Measurements from ENCODE around the gene GOLGA8M. TPM values are rescaled to one million over a fixed set of nuclear protein-coding genes. Genes with fewer than 3 reads are reported as not detected.
A peak's percentile ranks its signal among the peaks of the same experiment; 100 is the strongest.
"Not testable (repeated sequence)": the region's sequence is repeated elsewhere in the genome, so short reads cannot be mapped to it uniquely, and the experiment has no call there.

The GOLGA8M gene
- total RNA-seq (0.36 TPM in 1 of 2 replicates, not detected in the other), polyA plus RNA-seq (not detected in 2 replicates)

DNA sequence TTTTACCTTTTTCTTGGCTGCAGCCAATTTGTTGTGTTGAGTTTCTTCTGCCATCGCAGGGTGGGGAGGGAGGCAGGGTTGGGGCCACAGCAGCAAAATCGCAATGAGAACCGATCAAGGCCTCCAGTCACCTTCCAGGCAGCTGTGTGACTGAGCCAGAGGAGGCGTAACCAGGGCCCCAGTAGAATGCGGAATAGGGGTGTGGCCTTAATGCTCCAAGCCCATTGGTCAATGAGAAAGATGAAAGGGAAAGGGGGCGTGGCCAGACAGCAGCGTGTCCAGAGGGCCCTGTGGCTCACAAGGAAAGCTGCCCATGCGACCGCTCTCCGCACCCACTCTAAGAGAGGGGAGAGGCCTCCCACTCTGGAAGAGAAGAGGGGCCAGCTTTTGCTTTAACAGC, at the start of gene GOLGA8M:
TSS of gene GOLGA8M (minus strand) at position 152 of the 400 bp plus-strand sequence. CDS start at position 54, 98 bp downstream.
- not testable (repeated sequence) for H3K4me1 ChIP-seq (ENCODE audit: low read depth); H3K36me3 ChIP-seq; H3K27me3 ChIP-seq; H3K4me3 ChIP-seq; H3K27ac ChIP-seq; H3K9me3 ChIP-seq (ENCODE audit: low read depth); DNase-seq (ENCODE audit: low read depth in 1 of 2, low spot score in 1 of 2)

GRCh38 chr15:28742890-28743289, 30.7 kb upstream of the GOLGA8M start:
- H3K27ac ChIP-seq; DNase-seq (ENCODE audit: low read depth in 1 of 2, low spot score in 1 of 2); H3K4me1 ChIP-seq (ENCODE audit: low read depth); H3K27me3 ChIP-seq; H3K36me3 ChIP-seq; H3K4me3 ChIP-seq; H3K9me3 ChIP-seq (ENCODE audit: low read depth): not testable (repeated sequence)

DNA sequence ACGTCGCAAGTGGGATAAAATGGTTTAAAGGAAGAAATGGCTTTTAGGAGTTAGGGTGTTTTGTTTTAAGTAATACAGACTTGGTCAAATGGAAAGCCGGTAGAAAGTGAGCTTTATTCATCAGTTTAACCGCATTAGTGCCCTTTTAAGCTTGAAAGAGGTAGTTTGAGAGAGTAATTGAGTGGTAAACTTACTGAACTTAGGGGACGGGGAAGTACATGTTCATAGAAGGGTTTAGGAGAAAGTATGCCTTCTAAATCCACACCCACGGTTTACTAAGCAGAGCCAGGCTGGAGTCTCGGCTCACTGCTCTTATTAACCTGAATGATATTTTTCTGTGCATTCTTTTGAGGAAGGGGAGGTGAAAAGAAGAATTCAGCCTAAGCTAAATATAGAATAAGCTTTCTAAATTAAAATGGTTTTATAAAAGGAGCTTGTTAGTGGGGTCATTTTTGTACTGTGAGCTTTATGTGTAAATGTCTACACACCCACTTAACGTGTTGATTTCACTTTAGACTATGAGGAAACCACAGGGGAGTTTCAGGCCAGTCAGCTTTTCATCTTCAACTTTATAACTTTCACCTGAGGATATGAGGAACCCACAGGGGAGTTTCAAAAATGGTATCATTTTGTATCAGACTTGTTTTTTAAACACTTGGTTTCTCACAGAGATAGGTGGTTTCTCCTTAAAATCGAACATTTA, 26.5 kb upstream of the GOLGA8M start:
- not testable (repeated sequence) for H3K36me3 ChIP-seq; H3K27ac ChIP-seq; H3K9me3 ChIP-seq (ENCODE audit: low read depth); H3K27me3 ChIP-seq; H3K4me3 ChIP-seq; H3K4me1 ChIP-seq (ENCODE audit: low read depth); DNase-seq (ENCODE audit: low read depth in 1 of 2, low spot score in 1 of 2)

DNA sequence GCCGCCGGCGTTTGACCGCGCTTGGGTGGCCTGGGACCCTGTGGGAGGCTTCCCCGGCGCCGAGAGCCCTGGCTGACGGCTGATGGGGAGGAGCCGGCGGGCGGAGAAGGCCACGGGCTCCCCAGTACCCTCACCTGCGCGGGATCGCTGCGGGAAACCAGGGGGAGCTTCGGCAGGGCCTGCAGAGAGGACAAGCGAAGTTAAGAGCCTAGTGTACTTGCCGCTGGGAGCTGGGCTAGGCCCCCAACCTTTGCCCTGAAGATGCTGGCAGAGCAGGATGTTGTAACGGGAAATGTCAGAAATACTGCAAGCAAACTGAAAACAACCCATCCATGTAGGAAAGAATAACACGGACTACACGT, 26.0 kb upstream of the GOLGA8M start:
- not testable (repeated sequence) for H3K36me3 ChIP-seq; H3K4me1 ChIP-seq (ENCODE audit: low read depth); H3K9me3 ChIP-seq (ENCODE audit: low read depth); DNase-seq (ENCODE audit: low read depth in 1 of 2, low spot score in 1 of 2); H3K27me3 ChIP-seq; H3K27ac ChIP-seq
- peak overlapping the region; percentile 38 for H3K4me3 ChIP-seq

DNA sequence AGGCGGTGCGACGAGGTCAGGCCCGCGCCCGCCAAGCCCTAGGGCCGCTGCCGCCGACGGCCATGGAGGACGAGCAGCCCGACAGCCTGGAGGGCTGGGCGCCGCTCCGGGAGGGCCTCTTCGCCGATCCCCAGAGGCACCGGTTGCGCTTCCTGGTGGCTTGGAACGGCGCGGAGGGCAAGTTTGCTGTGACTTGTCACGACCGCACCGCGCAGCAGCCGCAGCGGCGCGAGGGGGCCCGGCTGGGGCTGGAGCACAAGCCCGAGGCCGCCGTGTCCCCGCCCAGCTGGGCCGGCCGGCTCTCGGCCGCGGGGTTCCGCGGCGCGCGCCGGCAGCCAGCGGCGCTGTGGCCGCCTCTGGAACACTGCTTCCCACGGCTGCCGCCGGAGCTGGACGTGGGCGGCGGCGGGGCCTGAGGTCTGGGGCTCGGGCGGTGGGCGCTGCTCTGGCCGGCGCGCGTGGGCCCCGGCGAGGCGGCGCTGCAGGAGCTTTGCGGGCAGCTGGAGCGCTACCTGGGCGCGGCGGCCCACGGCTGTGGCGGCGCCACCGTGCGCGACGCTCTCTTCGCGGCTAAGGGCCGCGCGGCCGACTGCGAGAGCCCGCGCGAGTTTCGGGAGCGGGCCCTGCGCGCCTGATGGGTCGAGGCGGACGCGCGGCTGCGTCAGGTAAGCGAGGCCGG, 25.4 kb upstream of the GOLGA8M start:
- Histone ChIP-seq H3K4me3 (peak overlapping the region; percentile 38), H3K27ac (peak overlapping the region; percentile 22)
- H3K4me1 ChIP-seq (ENCODE audit: low read depth); H3K27me3 ChIP-seq; H3K9me3 ChIP-seq (ENCODE audit: low read depth); H3K36me3 ChIP-seq: not testable (repeated sequence)
- DNase-seq (ENCODE audit: low read depth in 1 of 2, low spot score in 1 of 2): peak; percentile 15 to 47

DNA sequence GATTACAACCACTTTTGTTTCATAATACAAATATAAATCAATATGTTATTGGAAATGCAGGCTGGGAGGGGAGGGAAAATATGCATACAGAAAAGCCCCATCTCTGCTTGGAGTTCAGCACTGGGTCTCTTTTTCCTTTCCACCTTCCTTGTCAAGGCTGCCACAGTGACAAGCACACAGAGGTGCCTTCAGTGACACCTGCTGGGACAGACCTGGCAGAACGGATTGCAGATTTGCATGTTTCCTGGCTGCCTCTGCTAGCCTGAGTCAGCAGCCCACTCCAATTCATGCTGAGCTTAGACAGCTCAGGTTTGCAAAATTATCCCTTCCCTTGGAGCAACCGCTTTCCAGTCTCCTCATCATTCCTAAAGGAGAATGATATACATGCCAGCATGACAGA, 15.8 kb upstream of the GOLGA8M start:
- H3K4me1 ChIP-seq (ENCODE audit: low read depth); H3K27me3 ChIP-seq; H3K36me3 ChIP-seq; H3K27ac ChIP-seq; H3K4me3 ChIP-seq; H3K9me3 ChIP-seq (ENCODE audit: low read depth): not testable (repeated sequence)
- DNase-seq (ENCODE audit: low read depth in 1 of 2, low spot score in 1 of 2): peak in 1 of 2 donors; percentile 27

DNA sequence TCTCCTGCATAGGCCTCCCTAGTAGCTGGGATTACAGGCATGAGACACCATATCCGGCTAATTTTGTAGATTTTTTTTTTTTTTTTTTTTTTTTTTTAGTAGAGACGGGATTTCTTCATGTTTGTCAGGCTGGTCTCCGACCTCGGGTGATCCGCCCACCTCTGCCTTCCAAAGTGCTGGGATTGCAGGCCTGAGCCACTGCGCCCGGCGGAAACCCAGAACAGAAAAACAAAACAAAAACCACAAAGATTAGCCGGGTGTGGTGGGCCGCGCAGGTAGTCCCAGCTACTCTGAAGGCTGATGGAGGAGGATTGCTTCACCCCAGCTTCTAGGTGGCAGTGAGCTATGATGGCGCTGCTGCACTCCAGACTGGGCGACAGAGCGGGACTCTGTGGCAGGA, 14.8 kb upstream of the GOLGA8M start:
- not testable (repeated sequence) for H3K4me3 ChIP-seq; H3K27ac ChIP-seq; H3K9me3 ChIP-seq (ENCODE audit: low read depth); H3K4me1 ChIP-seq (ENCODE audit: low read depth); H3K36me3 ChIP-seq; H3K27me3 ChIP-seq; DNase-seq (ENCODE audit: low read depth in 1 of 2, low spot score in 1 of 2)

DNA sequence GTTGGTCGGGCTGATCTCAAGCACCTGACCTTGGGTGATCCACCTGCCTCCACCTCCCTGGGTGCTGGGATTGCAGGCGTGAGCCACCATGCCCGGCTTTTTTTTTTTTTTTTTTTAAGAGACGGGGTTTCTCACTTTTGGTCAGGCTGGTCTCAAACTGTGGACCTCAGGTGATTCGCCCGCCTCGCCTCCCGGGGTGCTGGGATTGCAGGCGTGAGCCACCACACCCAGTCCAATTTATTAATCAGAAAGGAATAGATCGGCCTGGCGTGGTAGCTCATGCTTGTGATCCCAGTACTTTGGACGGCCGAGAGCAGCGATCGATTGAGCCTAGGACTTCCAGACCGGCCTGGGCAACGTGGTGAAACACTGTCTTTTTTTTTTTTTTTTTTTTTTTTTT, 13.9 kb upstream of the GOLGA8M start:
- Histone ChIP-seq H3K36me3 (no peaks in the 10 kb centered on the region), H3K27ac (no peak overlapping the region), H3K4me1 (ENCODE audit: low read depth) (no peaks in the 10 kb centered on the region), H3K27me3 (no peaks in the 10 kb centered on the region), H3K9me3 (ENCODE audit: low read depth) (no peaks in the 10 kb centered on the region), H3K4me3 (no peak overlapping the region)
- TF ChIP-seq CTCF (IDR thresholded peaks at IDR 0.05; ENCODE audit: low read depth, low read length): no peak
- no peak for DNase-seq (ENCODE audit: low read depth in 1 of 2, low spot score in 1 of 2)

- no peak for TF ChIP-seq CTCF (IDR thresholded peaks at IDR 0.05; ENCODE audit: low read depth, low read length)
- H3K9me3 ChIP-seq (ENCODE audit: low read depth): no peaks in the 10 kb centered on the region
- no peaks in the 10 kb centered on the region for H3K36me3 ChIP-seq
- no peak overlapping the region for H3K27ac ChIP-seq
- H3K27me3 ChIP-seq: no peaks in the 10 kb centered on the region
- no peak for DNase-seq (ENCODE audit: low read depth in 1 of 2, low spot score in 1 of 2)
- no peak overlapping the region for H3K4me3 ChIP-seq
- no peaks in the 10 kb centered on the region for H3K4me1 ChIP-seq (ENCODE audit: low read depth)
Observed at GRCh38 chr15:28725556-28725955, 13.3 kb upstream of the GOLGA8M start.

DNA sequence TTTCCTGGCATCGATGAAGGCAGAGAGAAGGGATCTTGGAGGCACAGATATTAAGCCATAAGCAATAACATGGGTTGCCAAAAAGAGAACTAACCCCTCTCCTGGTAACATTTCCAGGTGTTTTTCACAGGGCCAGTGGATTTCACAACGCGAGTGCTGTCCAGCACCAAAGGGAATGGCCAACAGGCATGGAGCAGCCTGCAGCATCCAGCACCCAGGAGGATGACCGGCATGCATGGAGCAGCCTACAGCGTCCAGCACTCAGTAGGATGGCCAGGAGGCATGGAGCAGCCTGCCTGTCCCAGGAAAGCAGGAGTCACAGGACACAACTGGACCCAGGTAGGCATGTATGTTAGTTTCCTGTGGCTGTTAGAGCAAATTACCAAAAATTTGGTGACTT, 11.8 kb upstream of the GOLGA8M start:
- not testable (repeated sequence) for H3K4me1 ChIP-seq (ENCODE audit: low read depth); H3K27me3 ChIP-seq; H3K36me3 ChIP-seq; H3K4me3 ChIP-seq; H3K9me3 ChIP-seq (ENCODE audit: low read depth); H3K27ac ChIP-seq
- DNase-seq (ENCODE audit: low read depth in 1 of 2, low spot score in 1 of 2): peak in 1 of 2 donors; percentile 3

DNA sequence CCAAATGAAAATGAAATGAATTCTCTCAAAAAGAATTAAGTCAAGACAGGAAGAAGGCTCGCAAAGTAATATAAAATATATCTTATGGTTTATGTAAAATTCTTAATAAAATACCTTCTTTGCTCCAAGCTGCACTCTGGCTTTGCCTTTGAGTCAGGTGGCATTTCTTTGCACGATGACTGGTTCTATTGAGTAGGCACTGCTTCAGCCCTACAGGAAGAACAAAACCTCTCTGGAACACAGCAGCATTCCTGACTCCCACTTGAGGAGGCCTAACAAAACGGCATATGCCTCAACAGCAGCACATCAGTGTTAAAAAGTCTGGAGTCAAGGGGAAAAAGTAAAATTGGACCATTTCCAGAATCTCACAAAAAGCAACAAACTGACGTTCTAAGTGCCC, 7.4 kb upstream of the GOLGA8M start:
- H3K27ac ChIP-seq; DNase-seq (ENCODE audit: low read depth in 1 of 2, low spot score in 1 of 2); H3K4me1 ChIP-seq (ENCODE audit: low read depth); H3K4me3 ChIP-seq; H3K36me3 ChIP-seq; H3K27me3 ChIP-seq; H3K9me3 ChIP-seq (ENCODE audit: low read depth): not testable (repeated sequence)

DNA sequence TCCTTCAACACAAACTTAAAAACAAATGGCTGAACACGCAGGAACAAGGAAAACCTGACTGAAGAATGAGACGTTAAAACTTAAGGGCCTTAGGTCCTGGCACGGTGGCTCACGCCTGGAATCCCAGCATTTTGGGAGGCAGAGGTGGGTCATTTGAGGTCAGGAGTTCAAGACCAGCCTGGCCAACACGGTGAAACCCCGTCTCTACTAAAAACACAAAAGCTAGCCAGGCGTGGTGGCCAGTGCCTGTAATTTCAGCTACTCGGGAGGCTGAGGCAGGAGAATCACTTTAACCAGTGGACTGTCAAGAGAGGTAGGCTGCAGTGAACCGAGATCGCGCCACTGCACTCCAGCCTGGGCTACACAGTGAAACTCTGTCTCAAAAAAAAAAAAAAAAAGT, 6.4 kb upstream of the GOLGA8M start:
- not testable (repeated sequence) for H3K4me3 ChIP-seq; H3K9me3 ChIP-seq (ENCODE audit: low read depth); H3K36me3 ChIP-seq; H3K27me3 ChIP-seq; H3K4me1 ChIP-seq (ENCODE audit: low read depth); DNase-seq (ENCODE audit: low read depth in 1 of 2, low spot score in 1 of 2); H3K27ac ChIP-seq
